Ovary (tissue), 9 donors: Measurements from ENCODE around the gene DAAM1. TPM values are rescaled to one million over a fixed set of nuclear protein-coding genes. Genes with fewer than 3 reads are reported as not detected.
A peak's percentile ranks its signal among the peaks of the same experiment; 100 is the strongest.

Source experiments
- DNase-seq, 5 donors: peaks; one replicate each; pipeline ENCODE4 v3.0.0-alpha.2; 2019 to 2020
- H3K27ac ChIP-seq, 2 donors: fragments of 200-600 bp; one replicate each; pipeline versions ENCODE4 v1.5.1 to v1.8.0; 2019 to 2022
- H3K27me3 ChIP-seq: fragments of 200-600 bp; one replicate; pipeline ENCODE4 v1.8.0; 2022
- H3K36me3 ChIP-seq: fragments of 200-600 bp; sonication (generic); one replicate; pipeline ENCODE4 v1.5.1; 2019
- H3K4me1 ChIP-seq: one replicate; pipeline ENCODE4 v1.8.1; 2013; ENCODE audit warnings: mild to moderate bottlenecking, moderate library complexity; ENCODE audit not compliant: insufficient read depth
- H3K4me3 ChIP-seq: fragments of 200-600 bp; sonication (generic); one replicate; pipeline ENCODE4 v1.5.1; 2017
- H3K9me3 ChIP-seq, 2 donors: fragments of 200-600 bp in 1 of 2; sonication (generic) in 1 of 2; one replicate each; pipeline versions ENCODE4 v1.5.1 to v1.8.1; 2013 to 2019; ENCODE audit warnings: mild to moderate bottlenecking in 1 of 2, moderate library complexity in 1 of 2
- EP300 ChIP-seq: sonication (generic); formaldehyde crosslinking; IDR thresholded peaks from one replicate; pipeline ENCODE4 v1.6.1; 2017; ENCODE audit warnings: antibody characterized with exemption
- POLR2A ChIP-seq: fragments of 450-650 bp; IDR thresholded peaks from one replicate; pipeline ENCODE4 v1.6.1; 2017; ENCODE audit warnings: antibody characterized with exemption, mild to moderate bottlenecking, moderate library complexity
- WGBS, 3 donors: extraction: QIAGEN DNeasy Blood & Tissue Kit in 1 of 3; methylation state at CpG; one replicate each; pipeline versions ENCODE4 v1.1.5 to v1.1.7; 2013 to 2017; 5-methylcytosine and 5-hydroxymethylcytosine counted together
- intact Hi-C, 4 donors: fragments of 100-400 bp; cut with DNase I; formaldehyde crosslinking; loops; one replicate each; pipeline versions ENCODE4 v1.11.0 to v1.15.1; 2022 to 2023
- polyA plus RNA-seq, 2 donors: library from polyadenylated mRNA; stranded (reverse); fragments of 200-250 nt in 1 of 2; fragments of 350-450 nt in 1 of 2; fragmentation: Illumina TruSeq in 1 of 2; extraction: RNeasy Lipid Tissue Mini Kit (QIAGEN cat#74804) in 1 of 2; gene quantifications; one replicate each; pipeline ENCODE4 v1.2.3, GENCODE V29; 2013 to 2014
- total RNA-seq, 7 donors: library from RNA; depleted of rRNA in 2 of 7; stranded (reverse); fragments of >200 nt in 2 of 7; fragmentation: NEBNext Ultra II Directional in 3 of 7; extraction: Animal tissue kit (Norgen Biotek cat#: 25700) in 3 of 7; gene quantifications; one replicate each; pipeline versions ENCODE4 v1.1.0 to v1.2.4, GENCODE V29; 2016 to 2023
- TF ChIP-seq, protein P1 (sequence below), 3 donors: fragments of 450-650 bp in 2 of 3; fragments of 200-600 bp in 1 of 3; IDR thresholded peaks; one replicate each; pipeline versions ENCODE4 v1.5.1 to v1.8.0; 2016 to 2022; ENCODE audit warnings: antibody characterized with exemption in 3 of 3, mild to moderate bottlenecking in 1 of 3
- donor health status: DM: no; HTN: no; CAD: no; lungs with moderate emphysema.
- donor health status: DM: no; HTN: no; CAD: no.
- donor health status: Bipolar disorder and iron deficiency.
- donor health status: DM: yes; HTN: yes; CAD: no.
- donor health status: DM: no; HTN: no; CAD: no.
- donor health status: DM: yes; HTN: yes; CAD: no.

The DAAM1 gene
- total and polyA plus RNA-seq, 9 donors = 19.0 to 83.3 (median 35.3) TPM

DNA sequence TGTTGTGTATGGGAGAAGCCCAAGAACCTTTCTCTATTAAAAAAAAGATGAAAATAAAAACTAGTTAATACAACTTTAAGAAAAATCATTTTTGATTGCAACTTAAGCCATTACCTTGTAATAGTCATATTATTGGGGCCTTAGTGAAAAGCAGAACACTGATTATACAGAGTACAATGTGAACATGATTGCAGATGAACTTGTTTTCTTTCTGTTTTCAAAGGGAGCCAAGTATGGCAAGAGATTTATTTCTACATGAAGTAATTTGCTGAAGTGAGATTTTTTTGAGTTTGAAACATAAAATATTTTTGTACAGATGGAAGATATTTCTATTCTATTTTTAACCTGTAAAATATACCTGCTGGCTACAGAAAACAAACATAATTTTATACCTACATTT lies 171.8 kb downstream of the DAAM1 start:
- H3K4me3 ChIP-seq = no peak overlapping the region
- H3K36me3 ChIP-seq = no peaks in the 10 kb centered on the region
- no peaks in the 10 kb centered on the region for H3K27me3 ChIP-seq
- H3K4me1 ChIP-seq = peaks cover 9% of the 10 kb centered on the region
- no peak overlapping the region for H3K27ac ChIP-seq
- H3K9me3 ChIP-seq = no peaks in the 10 kb centered on the region
- TF ChIP-seq, protein P1, sequence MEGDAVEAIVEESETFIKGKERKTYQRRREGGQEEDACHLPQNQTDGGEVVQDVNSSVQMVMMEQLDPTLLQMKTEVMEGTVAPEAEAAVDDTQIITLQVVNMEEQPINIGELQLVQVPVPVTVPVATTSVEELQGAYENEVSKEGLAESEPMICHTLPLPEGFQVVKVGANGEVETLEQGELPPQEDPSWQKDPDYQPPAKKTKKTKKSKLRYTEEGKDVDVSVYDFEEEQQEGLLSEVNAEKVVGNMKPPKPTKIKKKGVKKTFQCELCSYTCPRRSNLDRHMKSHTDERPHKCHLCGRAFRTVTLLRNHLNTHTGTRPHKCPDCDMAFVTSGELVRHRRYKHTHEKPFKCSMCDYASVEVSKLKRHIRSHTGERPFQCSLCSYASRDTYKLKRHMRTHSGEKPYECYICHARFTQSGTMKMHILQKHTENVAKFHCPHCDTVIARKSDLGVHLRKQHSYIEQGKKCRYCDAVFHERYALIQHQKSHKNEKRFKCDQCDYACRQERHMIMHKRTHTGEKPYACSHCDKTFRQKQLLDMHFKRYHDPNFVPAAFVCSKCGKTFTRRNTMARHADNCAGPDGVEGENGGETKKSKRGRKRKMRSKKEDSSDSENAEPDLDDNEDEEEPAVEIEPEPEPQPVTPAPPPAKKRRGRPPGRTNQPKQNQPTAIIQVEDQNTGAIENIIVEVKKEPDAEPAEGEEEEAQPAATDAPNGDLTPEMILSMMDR (IDR thresholded peaks at IDR 0.05) = no peak
- TF ChIP-seq EP300 (no peak), POLR2A (no peak)
- intact Hi-C loops = no loop called here
- no peak for DNase-seq

DNA sequence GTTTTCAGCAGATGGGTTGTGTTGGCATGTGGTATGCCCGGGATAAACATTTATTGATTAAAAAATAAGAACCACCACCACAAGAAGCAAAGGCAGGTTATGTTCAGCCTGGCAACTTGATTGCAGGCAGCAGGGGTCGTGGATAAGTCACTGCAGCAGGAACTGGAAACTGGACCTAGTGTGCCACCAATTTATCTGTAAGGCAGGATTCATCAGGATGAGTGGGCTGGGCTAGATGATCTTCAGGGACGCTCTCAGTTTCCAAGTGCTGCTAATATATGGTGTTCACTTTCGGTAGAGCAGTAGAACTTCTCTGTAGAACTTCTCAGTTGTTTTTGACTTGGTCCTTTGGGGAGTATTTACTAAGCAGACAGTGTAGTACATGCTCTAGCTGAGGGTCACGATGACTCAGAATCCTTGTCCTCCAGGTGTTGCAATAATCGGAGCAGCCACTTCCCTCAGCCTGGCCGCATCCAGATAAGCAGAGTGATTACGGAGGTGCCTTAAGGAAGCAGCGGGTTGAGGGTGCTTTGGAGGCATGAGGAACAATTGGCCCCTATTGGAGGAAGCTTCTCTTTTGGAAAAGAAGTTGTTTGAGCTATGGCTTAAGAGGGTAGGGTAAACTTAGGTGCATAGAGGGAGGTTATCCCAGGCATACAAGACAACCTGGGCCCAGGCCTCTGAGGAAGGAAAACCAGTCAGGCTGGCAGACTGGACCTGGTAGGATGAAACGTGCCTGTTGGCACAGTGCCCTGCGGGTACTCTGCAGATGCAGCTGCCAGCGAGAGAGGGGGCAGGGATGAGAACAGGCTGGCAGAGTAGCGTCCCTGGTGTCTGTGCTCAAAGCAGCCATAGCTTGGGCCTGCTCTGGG lies 172.7 kb downstream of the DAAM1 start:
- WGBS, 3 donors = 76 to 80% (median 79%) methylated on average over 13 of the region's 13 CpGs
- Histone ChIP-seq H3K27me3 (no peaks in the 10 kb centered on the region), H3K27ac (no peak overlapping the region), H3K4me3 (no peak overlapping the region), H3K36me3 (no peaks in the 10 kb centered on the region), H3K9me3 (no peaks in the 10 kb centered on the region), H3K4me1 (peaks cover 9% of the 10 kb centered on the region)
- TF ChIP-seq, protein P1 (IDR thresholded peaks at IDR 0.05) = no peak
- no peak for TF ChIP-seq EP300
- no peak for TF ChIP-seq POLR2A
- DNase-seq = peak in 3 of 5 donors; percentile 27 to 57 (median 55)
- intact Hi-C loops = no loop called here

DNA sequence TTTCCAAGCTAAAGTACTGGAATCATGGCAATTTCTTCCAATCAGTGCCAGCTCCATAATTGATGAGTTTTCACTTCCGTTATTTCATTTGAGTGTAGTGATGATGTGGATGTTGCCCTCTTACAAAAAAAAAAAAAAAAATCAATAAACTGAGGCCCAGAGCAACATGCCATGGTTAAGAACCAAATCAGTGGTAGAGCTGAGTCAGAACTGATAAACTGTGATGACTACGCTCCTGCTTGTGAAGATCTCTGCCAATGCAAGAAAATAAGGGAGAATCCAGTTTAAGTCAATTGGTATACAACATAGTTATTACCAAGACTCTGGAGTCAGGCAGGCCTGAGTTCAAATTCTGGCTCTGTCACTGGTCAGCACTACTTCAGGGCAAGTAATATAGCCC lies 174.0 kb downstream of the DAAM1 start:
- intact Hi-C loops = no loop called here
- peaks cover 9% of the 10 kb centered on the region for H3K4me1 ChIP-seq

DNA sequence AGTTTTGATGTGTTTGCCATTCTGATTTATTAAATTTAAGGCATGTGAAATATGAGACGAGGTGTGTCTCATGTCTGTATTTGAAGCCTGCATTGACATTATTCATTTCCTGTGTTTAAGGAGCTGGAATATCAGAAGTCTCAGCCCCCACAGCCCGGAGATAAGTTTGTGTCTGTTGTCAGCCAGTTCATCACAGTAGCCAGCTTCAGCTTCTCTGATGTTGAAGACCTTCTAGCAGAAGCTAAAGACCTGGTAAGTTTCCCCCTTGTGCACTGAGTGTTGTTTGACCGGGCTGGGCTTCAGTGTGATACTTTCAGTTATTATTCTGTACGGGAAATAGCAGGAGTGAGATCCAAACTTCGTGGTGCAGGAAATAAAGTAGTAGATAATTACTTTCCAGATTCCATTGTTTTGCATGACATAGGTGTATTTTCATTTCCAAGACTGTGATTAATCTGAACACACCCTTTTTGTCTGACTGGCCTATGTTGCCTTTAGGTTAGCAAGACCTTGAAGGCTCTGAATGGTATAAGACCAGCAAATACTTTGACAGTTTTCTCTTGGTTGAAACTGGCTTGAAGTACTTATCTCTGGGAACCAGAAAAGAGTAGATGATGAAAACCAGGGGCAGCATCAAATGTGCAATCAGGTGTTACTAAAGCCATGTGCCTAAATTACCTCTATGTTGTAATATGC lies 175.2 kb downstream of the DAAM1 start:
- no peaks in the 10 kb centered on the region for H3K36me3 ChIP-seq
- DNase-seq = no peak
- H3K4me1 ChIP-seq = peaks cover 6% of the 10 kb centered on the region
- no peak overlapping the region for H3K4me3 ChIP-seq
- TF ChIP-seq POLR2A = no peak
- TF ChIP-seq, protein P1 (IDR thresholded peaks at IDR 0.05) = no peak
- TF ChIP-seq EP300 = no peak
- intact Hi-C loops = no loop called here
- H3K27ac ChIP-seq = no peak overlapping the region
- WGBS, 3 donors = 15 to 19% (median 15%) methylated on average over 5 of the region's 5 CpGs
- H3K27me3 ChIP-seq = no peaks in the 10 kb centered on the region
- H3K9me3 ChIP-seq = no peaks in the 10 kb centered on the region

More for the DNA sequence above, 174.0 kb downstream of the DAAM1 start:
- H3K27ac ChIP-seq = no peak overlapping the region
- no peak for DNase-seq
- no peaks in the 10 kb centered on the region for H3K9me3 ChIP-seq
- WGBS, 3 donors = 83 to 88% (median 84%) methylated on average over 2 of the region's 2 CpGs
- no peaks in the 10 kb centered on the region for H3K27me3 ChIP-seq
- H3K36me3 ChIP-seq = no peaks in the 10 kb centered on the region
- no peak for TF ChIP-seq EP300
- TF ChIP-seq, protein P1 (IDR thresholded peaks at IDR 0.05) = no peak
- TF ChIP-seq POLR2A = no peak
- H3K4me3 ChIP-seq = no peak overlapping the region
